ENCODE measurements around the gene ZXDB. TPM values are rescaled to one million over a fixed set of nuclear protein-coding genes. Genes with fewer than 3 reads are reported as not detected.
"Not testable (repeated sequence)": the region's sequence is repeated elsewhere in the genome, so short reads cannot be mapped to it uniquely, and the experiment has no call there.

Gene ZXDB
- total RNA-seq, 1 experiment from 2014 or later: 7.2 TPM

DNA sequence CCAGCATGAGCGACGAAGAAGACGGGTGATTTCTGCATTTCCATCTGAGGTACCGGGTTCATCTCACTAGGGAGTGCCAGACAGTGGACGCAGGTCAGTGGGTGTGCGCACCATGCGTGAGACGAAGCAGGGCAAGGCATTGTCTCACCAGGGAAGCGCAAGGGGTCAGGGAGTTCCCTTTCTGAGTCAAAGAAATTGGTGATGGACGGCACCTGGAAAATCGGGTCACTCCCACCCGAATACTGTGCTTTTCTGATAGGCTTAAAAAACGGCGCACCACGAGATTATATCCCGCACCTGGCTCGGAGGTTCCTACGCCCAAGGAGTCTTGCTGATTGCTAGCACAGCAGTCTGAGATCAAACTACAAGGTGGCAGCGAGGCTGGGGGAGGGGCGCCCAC, 37.6 kb downstream of the ZXDB start:
- H3K4me2 ChIP-seq (ENCODE audit: low read length); H3K4me1 ChIP-seq (ENCODE audit: control insufficient read depth in 1 of 2, insufficient read depth in 2 of 2, low read length in 2 of 2); H3K4me3 ChIP-seq (replicated peaks in 1 of 2; ENCODE audit: low read depth in 1 of 2, low read length in 2 of 2); H3K9me3 ChIP-seq (ENCODE audit: control insufficient read depth in 1 of 2, insufficient read depth in 1 of 2, low read depth in 1 of 2, low read length in 2 of 2); intact Hi-C loops (cut with micrococcal nuclease); H3K79me2 ChIP-seq (ENCODE audit: insufficient read depth, low read length); CTCF ChIA-PET; H3K9me2 ChIP-seq (ENCODE audit: insufficient read depth); DNase-seq (ENCODE audit: low read depth, low spot score); BruUV-seq (replicated peaks); H3K27me3 ChIP-seq (ENCODE audit: insufficient read depth, low read length); POLR2A ChIA-PET; H3K36me3 ChIP-seq (ENCODE audit: control insufficient read depth in 1 of 2, insufficient read depth in 2 of 2, low read length in 2 of 2); H2AFZ ChIP-seq (ENCODE audit: low read depth, low read length, poor library complexity, severe bottlenecking); ATAC-seq; H3K9ac ChIP-seq (ENCODE audit: low read length); RAD21 ChIA-PET (ENCODE audit: low non-redundant PET in 1 of 2, low total read pairs in 2 of 2, uncharacterized antibody in 2 of 2, unreplicated experiment in 2 of 2); H3K27ac ChIP-seq (ENCODE audit: low read depth, low read length); H4K20me1 ChIP-seq (ENCODE audit: insufficient read depth): not testable (repeated sequence)

DNA sequence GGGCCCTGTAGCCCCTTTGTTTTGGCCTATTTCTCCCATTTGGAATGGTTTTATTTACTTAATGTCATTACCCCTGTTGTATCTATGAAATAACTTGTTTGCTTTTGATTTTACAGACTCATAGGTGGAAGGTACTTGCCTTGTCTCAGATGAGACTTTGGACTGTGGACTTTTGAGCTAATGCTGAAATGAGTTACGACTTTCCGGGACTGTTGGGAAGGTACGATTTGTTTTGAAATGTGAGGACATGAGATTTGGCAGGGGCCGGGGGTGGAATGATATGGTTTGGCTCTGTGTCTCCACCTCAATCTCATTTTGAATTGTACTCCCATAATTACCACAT, 48.8 kb downstream of the ZXDB start:
- POLR2A ChIA-PET: no interaction called here

More for the DNA sequence above, 48.8 kb downstream of the ZXDB start:
- H2AFZ ChIP-seq (ENCODE audit: low read depth, low read length, poor library complexity, severe bottlenecking): no peak overlapping the region
- H3K27ac ChIP-seq (ENCODE audit: low read depth, low read length): no peak overlapping the region
- no peak overlapping the region for H3K4me2 ChIP-seq (ENCODE audit: low read length)
- H3K4me1 ChIP-seq (ENCODE audit: control insufficient read depth in 1 of 2, insufficient read depth in 2 of 2, low read length in 2 of 2): no peaks in the 10 kb centered on the region
- ChIA-PET RAD21 (ENCODE audit: low non-redundant PET in 1 of 2, low total read pairs in 2 of 2, uncharacterized antibody in 2 of 2, unreplicated experiment in 2 of 2) (no interaction called here), CTCF (no interaction called here)
- TF ChIP-seq YY1 (IDR thresholded peaks at IDR 0.05; ENCODE audit: extremely low read depth, insufficient replicate concordance, low read depth, low read length): no peak
- TF ChIP-seq TCF7L2 (IDR thresholded peaks at IDR 0.05; ENCODE audit: borderline replicate concordance, extremely low read depth, insufficient read depth, insufficient read length): no peak
- no peak for TF ChIP-seq POLR2A (IDR thresholded peaks at IDR 0.05; ENCODE audit: borderline replicate concordance, extremely low read depth, insufficient read depth, insufficient read length)
- no peak for TF ChIP-seq SIN3A (IDR thresholded peaks at IDR 0.05; ENCODE audit: low read depth)
- TF ChIP-seq ZNF274 (IDR thresholded peaks at IDR 0.05; ENCODE audit: low read depth, low read length): no peak
- TF ChIP-seq, protein P1, sequence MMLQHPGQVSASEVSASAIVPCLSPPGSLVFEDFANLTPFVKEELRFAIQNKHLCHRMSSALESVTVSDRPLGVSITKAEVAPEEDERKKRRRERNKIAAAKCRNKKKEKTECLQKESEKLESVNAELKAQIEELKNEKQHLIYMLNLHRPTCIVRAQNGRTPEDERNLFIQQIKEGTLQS (IDR thresholded peaks at IDR 0.05): no peak
- no peak for TF ChIP-seq ELF1 (IDR thresholded peaks at IDR 0.05; ENCODE audit: borderline replicate concordance, low read depth)
- TF ChIP-seq ZFX (IDR thresholded peaks at IDR 0.05): no peak
- no peak for TF ChIP-seq POLR2AphosphoS5 (IDR thresholded peaks at IDR 0.05; ENCODE audit: low read depth, low read length)
- H3K9ac ChIP-seq (ENCODE audit: low read length): no peak overlapping the region
- no peak for DNase-seq (ENCODE audit: low read depth, low spot score)
- H3K4me3 ChIP-seq (replicated peaks in 1 of 2; ENCODE audit: low read depth in 1 of 2, low read length in 2 of 2): no peak overlapping the region
- no peaks in the 10 kb centered on the region for H3K9me2 ChIP-seq (ENCODE audit: insufficient read depth)
- H4K20me1 ChIP-seq (ENCODE audit: insufficient read depth): no peaks in the 10 kb centered on the region
- no peaks in the 10 kb centered on the region for H3K36me3 ChIP-seq (ENCODE audit: control insufficient read depth in 1 of 2, insufficient read depth in 2 of 2, low read length in 2 of 2)
- no TSS peak for BruUV-seq (replicated peaks)
- H3K9me3 ChIP-seq (ENCODE audit: control insufficient read depth in 1 of 2, insufficient read depth in 1 of 2, low read depth in 1 of 2, low read length in 2 of 2): no peaks in the 10 kb centered on the region
- no peak for ATAC-seq
- intact Hi-C loops (cut with micrococcal nuclease): no loop called here
- no peaks in the 10 kb centered on the region for H3K27me3 ChIP-seq (ENCODE audit: insufficient read depth, low read length)
- no peaks in the 10 kb centered on the region for H3K79me2 ChIP-seq (ENCODE audit: insufficient read depth, low read length)
